HL-60/S4 (cell line): ENCODE measurements around the gene TXLNB.

Experiments
- in situ Hi-C: fragments of 300-500 bp; cut with MboI; formaldehyde crosslinking; loops from 2 replicates; pipeline ENCODE4 v1.14.3; 2022; ENCODE audit warnings: low sequenced_read_pairs

Gene TXLNB

DNA sequence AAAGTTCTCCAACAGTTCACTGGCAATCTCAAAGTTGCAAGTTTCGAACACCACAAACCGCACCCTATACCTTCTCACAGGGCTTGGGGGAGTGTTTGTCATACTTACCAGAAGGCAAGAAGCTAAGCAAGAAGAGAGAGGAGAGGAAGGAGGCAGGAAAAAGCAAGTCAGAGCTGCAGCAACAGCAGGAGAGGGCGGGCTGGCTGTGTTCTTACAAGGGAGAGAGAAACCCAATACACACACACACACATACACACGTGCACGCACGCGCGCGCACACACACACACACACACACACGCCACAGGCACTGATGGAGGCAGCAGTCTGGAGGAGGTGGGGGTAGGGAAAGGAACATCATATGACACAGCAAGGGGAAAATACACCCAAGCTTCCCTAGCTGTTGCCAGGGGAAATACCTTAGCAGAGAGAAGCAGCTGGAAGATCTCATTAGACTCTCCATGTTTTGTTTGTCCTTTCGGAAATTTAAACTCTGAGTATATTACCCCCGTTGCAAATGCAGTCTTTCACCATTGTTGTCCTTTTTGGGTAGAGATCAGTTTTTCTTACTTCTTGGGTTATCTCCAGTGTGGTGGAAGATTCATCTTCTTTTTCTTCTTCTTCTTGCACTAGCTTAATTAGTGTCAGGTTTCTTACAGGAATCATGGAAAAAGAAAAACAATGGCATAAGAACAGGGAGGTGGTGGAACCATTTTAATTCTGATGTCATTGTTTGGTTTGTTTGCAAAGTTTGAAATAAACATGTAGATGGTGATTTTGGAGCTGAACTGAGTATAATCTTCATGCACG lies at the start of gene TXLNB:
TXLNB (minus strand) TSS at position 186 of the 807 bp plus-strand sequence. CDS start 3,099 bp downstream, outside the sequence.
- in situ Hi-C loops = no loop called here

- in situ Hi-C loops = no loop called here
These were observed 49.3 kb upstream of the TXLNB start for GRCh38 chr6:139341060-139341459.

DNA sequence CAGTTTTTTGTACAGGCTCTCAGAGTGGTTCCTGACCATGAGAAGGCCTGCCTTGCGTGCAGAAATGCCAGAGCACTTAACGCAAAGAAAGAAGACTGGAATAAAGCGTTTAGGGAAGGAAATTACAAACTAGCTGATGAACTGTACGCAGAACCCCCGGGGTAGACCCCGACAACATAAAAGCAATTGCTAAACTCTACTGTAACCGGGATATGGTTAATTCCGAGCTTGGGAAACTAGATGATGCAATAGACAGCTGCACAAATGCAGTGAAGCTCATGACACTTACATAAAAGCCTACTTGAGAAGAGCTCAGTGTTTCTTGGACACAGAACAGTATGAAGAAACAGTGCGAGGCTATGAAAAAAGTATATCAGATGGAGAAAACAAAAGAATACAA lies 47.0 kb upstream of the TXLNB start:
- in situ Hi-C loops = no loop called here

- in situ Hi-C loops = no loop called here
These were observed 46.0 kb upstream of the TXLNB start for GRCh38 chr6:139337830-139338229.

DNA sequence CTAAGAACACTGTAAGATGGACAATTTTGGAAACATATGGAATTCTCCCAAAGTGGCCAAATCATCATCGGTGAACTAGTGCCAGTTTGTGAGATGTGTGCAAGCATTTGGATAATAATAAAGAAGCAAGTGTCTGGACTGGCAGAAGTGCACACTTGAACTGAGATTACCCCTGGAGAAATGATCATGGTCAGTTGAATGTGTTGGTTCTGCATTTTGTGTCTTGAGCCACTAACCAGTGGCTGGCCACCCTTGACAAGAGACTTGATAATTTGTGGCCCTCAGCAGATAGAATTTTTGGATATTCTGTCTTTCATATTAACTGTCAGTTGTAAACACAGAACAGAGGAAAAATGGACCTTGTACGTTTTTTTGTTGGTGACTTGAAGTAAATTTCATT lies 45.2 kb upstream of the TXLNB start:
- in situ Hi-C loops = no loop called here

- in situ Hi-C loops = no loop called here
These were observed 44.7 kb upstream of the TXLNB start for GRCh38 chr6:139336488-139336887.

DNA sequence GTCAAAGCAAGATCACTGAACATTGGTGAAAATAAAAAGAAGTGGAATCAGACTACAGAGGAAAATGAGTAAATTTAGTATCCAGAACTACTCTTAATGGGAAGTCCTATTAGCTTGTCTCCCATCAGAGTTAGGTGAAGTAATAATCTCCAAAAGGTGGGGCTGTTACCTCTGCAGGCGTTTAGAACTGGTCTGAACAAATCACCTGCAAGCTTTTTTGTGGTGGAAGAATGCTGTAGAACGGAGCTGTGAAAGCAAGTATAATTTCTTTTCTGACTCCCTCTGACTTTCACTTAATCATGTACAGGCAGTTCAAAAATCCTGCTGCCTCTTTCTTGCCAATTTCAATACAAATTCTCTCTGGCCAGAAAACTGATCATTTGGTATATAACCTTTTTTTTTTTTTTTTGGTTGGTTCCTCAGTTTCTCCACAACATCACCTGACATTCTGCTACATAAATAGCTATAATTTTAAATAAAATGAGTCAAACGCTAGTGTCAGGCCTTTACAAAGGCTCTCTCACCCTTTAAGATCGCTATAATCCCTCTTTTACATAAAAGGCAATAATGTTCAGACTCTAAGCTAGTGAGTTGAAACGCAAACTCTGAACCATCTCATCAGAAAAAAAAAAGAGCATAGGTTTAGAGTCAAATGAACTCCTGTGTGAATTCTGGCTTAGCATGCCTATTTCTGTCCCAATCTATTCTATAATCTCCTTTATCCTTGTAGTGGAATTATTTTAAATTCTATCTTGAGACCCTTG lies 43.8 kb upstream of the TXLNB start:
- in situ Hi-C loops = no loop called here

DNA sequence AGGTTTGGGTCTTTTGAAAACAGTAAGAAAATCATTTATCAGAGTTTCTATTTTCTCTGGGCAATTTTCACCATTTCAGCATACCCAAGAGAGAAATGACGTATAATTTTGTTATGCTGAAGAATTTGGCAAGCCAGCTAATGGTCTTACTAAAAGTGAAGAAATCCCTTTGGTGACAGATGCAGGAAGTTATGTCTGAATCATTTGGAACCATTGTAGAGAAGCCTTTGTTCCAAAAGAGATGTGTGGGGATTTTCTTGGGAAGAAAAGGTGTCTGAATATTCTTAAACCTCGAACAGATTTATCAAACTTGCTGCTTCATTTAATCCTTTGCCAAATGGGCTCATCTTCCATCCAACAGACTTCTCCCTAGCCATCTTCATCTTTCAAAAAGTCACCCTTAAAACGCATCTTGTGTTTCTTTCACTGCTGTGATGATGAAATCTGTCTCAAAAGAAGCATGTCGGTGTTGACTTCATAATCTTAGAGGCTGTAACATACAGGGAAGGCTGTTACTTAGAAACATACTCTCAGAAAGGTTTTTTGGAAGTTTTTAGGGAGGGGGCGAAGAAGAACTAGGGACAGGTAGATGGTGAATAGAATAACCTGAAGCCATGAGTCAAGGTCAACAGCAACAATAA lies 43.1 kb upstream of the TXLNB start:
- in situ Hi-C loops = no loop called here

- in situ Hi-C loops = no loop called here
These were observed 39.2 kb upstream of the TXLNB start for GRCh38 chr6:139330826-139331500.

- in situ Hi-C loops = no loop called here
These were observed 38.5 kb upstream of the TXLNB start for GRCh38 chr6:139330306-139330705.

- in situ Hi-C loops = no loop called here
These were observed 37.4 kb upstream of the TXLNB start for GRCh38 chr6:139329224-139329623.

DNA sequence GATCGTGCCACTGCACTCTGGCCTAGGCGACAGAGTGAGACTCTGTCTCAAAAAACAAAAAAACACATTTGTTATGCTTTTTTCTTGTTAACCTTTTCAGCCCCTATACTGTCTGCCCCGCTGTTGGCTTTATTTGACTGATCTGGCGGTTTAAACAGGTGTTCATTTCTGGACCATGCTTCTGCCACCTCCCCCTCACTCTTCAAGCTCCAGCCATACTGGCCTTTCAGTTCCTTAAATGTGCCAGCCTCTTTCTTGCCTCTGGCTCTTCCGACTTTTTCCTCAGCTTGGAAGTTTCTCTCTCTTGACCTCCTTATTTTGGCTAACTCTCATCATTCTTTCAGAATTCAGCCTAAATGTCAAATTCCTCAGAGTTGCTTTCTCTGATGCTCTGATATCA lies 35.2 kb upstream of the TXLNB start:
- in situ Hi-C loops = no loop called here

DNA sequence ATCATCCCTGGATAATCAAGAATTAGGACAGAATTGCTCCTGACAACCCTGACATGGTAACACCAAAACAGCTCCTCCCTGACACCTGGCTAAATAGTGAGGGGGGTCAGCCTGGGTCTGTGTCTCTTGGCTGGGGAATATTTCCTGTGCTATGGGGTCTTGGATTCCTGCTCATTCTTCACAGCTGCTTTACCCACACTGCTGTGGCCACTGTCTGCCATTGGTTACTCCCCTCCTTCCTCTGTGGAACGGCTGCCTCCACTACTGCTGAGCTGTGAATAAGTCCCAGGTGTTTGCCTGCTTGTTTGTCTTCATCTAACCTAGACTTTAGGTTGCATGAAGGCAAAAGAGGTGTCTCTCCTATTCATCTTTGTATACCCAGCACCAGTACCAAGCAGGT lies 33.9 kb upstream of the TXLNB start:
- in situ Hi-C loops = no loop called here

GRCh38 chr6:139325125-139325524 lies 33.3 kb upstream of the TXLNB start:
- in situ Hi-C loops = no loop called here

DNA sequence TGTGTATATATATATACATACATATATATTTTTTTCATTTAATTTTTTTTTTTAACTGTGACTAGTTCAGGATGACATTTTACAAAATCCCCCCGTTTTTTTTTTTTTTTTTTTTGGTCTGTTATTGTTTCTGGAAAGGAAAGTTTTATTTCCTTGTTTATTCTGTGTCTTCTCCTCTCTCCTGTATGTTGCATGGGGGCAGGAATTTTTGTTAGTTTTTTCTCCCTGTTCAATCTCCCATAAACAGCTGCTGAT lies 32.4 kb upstream of the TXLNB start:
- in situ Hi-C loops = no loop called here

- in situ Hi-C loops = no loop called here
These were observed 31.9 kb upstream of the TXLNB start for GRCh38 chr6:139323511-139324300.

- in situ Hi-C loops = no loop called here
These were observed 28.3 kb upstream of the TXLNB start for GRCh38 chr6:139320081-139320480.

GRCh38 chr6:139316622-139317317 lies 25.0 kb upstream of the TXLNB start:
- in situ Hi-C loops = no loop called here

- in situ Hi-C loops = no loop called here
These were observed 22.2 kb upstream of the TXLNB start for GRCh38 chr6:139313784-139314545.
